GM19397 (cell line): ENCODE results near the gene HRH3.

Experiments used
- ATAC-seq: cut with Tn5 transposase; IDR thresholded peaks from one replicate; pipeline ENCODE4 v1.9.1; 2021; ENCODE audit warnings: mild to moderate bottlenecking, moderate library complexity; ENCODE audit not compliant: unreplicated experiment

HRH3 gene

DNA sequence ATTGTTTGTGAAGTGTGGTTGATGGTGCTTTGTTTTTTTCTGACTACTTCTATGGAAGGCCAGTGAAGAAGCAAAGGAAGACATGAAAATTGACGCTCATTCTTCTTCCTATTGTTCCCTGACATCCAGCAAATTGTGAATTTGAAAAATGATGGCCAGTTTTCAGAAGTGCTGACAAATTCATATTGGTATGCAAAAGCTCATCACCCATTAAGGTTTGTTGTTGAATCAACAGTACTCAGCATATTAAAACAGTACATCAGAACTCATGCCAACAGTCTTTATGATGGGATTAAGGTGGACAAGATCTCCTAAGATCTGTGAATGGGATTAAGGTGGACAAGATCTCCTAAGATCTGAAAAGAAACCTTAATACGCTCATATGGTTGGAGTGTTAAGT lies 38.3 kb downstream of the HRH3 start:
- ATAC-seq, result no peak

GRCh38 chr20:62179162-62179504 lies 40.9 kb downstream of the HRH3 start:
- no peak for ATAC-seq

DNA sequence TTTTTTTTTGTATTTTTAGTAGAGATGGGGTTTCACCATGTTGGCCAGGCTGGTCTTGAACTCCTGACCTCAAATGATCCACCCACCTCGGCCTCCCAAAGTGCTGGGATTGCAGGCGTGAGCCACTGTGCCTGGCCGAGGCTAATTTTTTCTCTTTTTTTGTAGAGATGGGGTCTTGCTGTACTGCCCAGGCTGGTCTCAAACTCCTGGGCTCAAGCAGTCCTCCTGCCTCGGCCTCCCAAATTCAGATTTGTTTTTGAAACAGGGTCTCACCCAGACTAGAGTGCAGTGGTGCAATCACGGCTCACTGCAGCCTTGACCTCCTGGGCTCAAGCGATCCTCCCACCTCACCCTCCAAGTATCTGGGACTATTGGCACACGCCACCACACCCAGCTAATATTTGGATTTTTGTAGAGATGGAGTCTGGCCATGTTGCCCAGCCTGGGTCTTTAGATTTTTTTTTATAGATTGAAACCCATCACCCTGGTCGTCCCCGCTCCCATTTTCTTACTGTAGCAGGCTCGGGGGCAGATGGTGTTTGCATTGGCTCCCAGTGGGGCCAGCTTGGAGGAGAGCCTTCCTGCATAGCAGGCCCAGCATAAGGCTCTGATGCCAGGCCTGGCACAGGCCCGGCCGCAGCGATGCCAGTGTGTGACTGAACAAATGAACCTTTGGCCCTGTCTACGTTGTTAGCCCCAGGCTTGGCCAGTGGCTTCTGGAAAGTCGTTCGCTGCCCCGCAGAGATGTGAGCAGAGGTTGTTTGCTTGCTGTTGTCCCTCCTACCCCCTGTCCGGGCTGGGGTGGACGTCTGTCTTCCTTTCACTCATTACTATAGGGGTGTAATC lies 41.5 kb downstream of the HRH3 start:
- no peak for ATAC-seq

GRCh38 chr20:62177307-62177706 lies 42.8 kb downstream of the HRH3 start:
- no peak for ATAC-seq

GRCh38 chr20:62176866-62177265 lies 43.2 kb downstream of the HRH3 start:
- no peak for ATAC-seq

DNA sequence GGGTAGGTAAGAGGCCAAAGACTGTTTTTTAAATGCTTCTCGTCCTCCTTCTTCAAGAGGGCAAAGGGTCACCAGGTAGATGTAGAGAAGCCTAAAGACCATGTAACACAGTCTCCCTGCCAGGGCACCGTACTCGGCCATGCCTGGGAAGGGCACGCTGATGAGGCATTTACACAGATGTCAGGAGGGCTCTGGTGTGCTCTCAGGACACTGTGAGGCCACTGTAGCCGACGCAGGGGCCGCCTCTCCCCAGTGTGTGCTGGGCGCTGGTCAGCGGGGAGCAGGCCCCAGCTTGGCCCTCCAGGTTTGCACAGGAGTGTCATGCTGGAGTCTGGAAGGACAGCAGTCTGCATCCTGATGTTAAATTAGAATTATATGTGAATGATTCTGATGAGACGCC lies 44.4 kb downstream of the HRH3 start:
- no peak for ATAC-seq

DNA sequence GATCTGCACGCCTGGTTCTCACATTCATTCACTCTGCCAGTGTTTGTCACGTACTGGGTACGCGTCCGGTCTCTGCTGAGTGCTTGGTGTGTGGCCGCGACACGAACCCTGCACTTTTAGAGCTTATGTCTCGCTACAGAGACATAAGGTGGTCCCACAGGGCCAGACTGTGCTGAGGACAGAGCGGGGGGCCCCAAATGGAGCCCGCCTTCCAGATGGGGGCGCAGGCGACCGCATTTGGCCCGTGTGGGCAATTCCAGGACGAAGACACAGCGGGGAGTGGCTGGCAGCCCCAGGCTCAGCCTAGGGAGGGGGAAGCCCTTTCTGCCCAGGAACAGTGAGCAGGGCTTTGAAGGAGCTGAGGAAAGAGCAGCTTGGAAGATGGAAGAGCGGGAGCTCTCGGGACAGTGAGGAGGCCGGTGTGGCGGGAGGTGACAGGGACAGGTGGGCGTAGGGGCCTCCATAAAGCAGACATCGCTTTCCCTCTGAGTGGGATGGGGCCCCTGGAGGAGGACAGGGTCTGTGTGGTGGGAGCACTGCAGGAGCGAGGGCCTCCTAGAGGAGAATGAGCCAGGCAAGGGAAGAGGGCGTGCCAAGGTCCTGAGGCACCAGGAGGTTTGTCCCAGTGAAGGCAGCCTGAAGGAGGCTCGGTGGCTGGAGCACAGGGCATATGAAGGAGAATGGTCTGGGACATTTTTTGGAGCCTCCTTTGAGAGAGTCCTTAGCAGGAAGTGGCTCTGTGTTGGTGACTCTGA lies 45.0 kb downstream of the HRH3 start:
- no peak for ATAC-seq

- ATAC-seq, result no peak
Observed at GRCh38 chr20:62174021-62174804, 45.9 kb downstream of the HRH3 start.

DNA sequence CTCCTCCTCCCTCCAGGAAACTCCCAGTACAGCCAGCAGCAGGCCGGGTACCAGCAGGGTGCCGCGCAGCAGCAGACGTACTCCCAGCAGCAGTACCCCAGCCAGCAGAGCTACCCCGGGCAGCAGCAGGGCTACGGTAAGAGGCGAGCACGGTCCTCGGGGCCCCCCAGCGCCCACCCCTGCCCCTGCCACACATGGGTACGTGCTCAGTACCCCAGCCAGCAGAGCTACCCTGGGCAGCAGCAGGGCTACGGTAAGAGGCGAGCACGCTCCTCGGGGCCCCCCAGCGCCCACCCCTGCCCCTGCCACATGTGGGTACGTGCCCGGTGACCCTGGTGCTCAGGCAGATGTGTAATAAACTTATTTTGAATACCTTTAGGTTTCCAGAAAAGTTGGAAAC lies 47.4 kb downstream of the HRH3 start:
- no peak for ATAC-seq

DNA sequence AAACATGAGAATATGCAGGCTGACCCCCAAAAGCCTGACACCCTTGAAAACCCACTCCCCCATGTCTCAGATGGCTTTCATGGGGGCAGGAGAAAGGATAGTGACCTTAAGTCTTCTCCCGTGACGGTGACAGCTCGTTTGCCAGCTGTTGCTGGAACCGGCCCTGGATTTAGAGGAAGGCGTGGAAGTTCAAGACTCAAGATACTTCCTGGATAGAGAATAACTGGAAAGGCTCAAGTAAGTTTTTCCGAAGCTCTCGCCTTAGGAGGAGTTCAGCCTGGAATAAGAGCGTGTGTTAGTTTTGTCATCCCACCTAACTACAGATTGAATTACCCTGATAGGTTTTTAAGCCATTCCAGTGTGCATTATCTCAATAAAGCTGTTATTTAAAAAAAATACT lies 48.8 kb downstream of the HRH3 start:
- no peak for ATAC-seq

DNA sequence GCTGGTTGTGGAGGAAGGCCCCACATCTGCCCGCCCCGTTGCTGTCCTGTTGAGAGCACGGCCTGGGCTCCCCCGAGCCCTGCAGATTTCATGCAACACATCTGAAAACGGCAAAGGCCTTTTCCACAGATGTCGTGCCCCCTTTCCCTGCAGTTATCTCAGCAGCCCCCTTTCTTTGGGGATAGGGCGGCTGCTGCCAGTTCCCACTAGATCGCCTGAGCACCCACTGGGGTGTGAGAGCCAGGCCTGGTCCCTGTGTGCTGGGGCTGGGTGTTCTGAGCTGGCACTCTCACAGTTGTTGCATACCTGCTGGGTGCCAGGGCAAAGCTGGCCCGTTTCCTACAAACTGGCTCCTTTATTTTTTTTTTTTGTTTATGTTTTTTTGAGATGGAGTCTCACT lies 49.5 kb downstream of the HRH3 start:
- no peak for ATAC-seq

DNA sequence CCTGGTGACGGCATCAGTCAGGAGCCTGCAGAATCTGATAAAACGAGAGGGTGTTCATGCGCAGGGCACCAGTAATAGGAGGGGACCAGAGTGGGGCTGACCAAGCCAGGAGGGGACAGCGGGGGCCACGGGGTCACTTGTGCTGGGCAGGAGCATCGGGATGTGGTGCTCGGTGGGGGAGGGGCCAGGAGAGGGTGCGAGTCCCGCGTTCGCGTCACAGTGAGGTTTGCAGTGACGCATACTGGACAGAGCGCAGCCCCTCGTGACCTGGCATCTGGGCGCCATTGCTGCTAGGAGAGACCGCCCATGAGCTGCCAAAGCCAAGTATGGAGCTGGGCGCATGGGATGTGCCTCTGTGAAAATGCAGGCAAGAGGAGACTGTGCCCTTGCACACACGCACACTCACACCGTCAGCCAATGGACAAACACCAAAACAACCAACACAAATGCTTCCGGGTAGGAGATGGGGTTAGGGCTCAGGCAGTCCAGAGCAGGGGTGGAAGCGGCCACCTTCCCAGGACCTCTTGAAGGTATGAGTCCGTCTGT lies 51.1 kb downstream of the HRH3 start:
- no peak for ATAC-seq

- ATAC-seq, result no peak
Observed at GRCh38 chr20:62168061-62168460, 52.0 kb downstream of the HRH3 start.

DNA sequence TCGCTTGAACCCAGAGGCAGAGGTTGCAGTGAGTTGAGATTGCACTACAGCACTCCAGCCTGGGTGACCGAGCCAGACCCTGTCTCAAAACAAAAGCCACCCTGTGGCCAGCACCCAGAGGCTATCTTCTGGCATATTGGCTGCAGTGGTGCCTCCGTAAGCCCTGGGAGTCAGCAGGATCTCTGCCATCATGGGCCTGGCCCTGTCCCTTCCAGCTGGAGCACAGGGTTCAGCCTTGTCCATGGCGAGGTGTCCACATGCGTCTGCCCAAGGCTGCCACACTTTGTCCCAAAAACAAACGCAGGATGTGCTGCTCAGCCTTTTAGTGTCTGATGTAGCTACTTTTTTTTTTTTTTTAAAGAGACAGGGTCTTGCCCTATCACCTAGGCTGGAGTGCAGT lies 52.6 kb downstream of the HRH3 start:
- no peak for ATAC-seq

- no peak for ATAC-seq
Observed at GRCh38 chr20:62165762-62166399, 54.2 kb downstream of the HRH3 start.
